HG03457 (cell line): ENCODE results near the gene HERC2.
A peak's percentile ranks its signal among the peaks of the same experiment; 100 is the strongest.
"Not testable (repeated sequence)": the region's sequence is repeated elsewhere in the genome, so short reads cannot be mapped to it uniquely, and the experiment has no call there.

ENCODE experiments used
- ATAC-seq: cut with Tn5 transposase; IDR thresholded peaks from one replicate; pipeline ENCODE4 v1.9.1; 2021; ENCODE audit warnings: moderate number of reproducible peaks; ENCODE audit not compliant: unreplicated experiment

Gene HERC2

GRCh38 chr15:28182216-28182615, 139.8 kb downstream of the HERC2 start:
- ATAC-seq: no peak

GRCh38 chr15:28181366-28181765, 140.6 kb downstream of the HERC2 start:
- ATAC-seq: no peak

GRCh38 chr15:28179270-28179669, 142.7 kb downstream of the HERC2 start:
- ATAC-seq: no peak

GRCh38 chr15:28178727-28179126, 143.3 kb downstream of the HERC2 start:
- no peak for ATAC-seq

- ATAC-seq: no peak
These were observed 143.7 kb downstream of the HERC2 start for GRCh38 chr15:28178290-28178689.

GRCh38 chr15:28169366-28169765, 152.6 kb downstream of the HERC2 start:
- no peak for ATAC-seq

GRCh38 chr15:28168405-28169121, 153.4 kb downstream of the HERC2 start:
- ATAC-seq: not testable (repeated sequence)

GRCh38 chr15:28167042-28167441, 154.9 kb downstream of the HERC2 start:
- ATAC-seq: no peak

- ATAC-seq: no peak
These were observed 156.2 kb downstream of the HERC2 start for GRCh38 chr15:28165791-28166190.

GRCh38 chr15:28164876-28165275, 157.1 kb downstream of the HERC2 start:
- no peak for ATAC-seq

GRCh38 chr15:28154283-28154682, 167.7 kb downstream of the HERC2 start:
- ATAC-seq: no peak

- ATAC-seq: no peak
These were observed 168.4 kb downstream of the HERC2 start for GRCh38 chr15:28153492-28154119.

GRCh38 chr15:28152538-28152923, 169.4 kb downstream of the HERC2 start:
- ATAC-seq: not testable (repeated sequence)

- ATAC-seq: not testable (repeated sequence)
These were observed 170.0 kb downstream of the HERC2 start for GRCh38 chr15:28151864-28152537.

- no peak for ATAC-seq
These were observed 174.2 kb downstream of the HERC2 start for GRCh38 chr15:28147801-28148200.

- ATAC-seq: not testable (repeated sequence)
These were observed 176.6 kb downstream of the HERC2 start for GRCh38 chr15:28145419-28145818.

GRCh38 chr15:28140062-28140461, 181.9 kb downstream of the HERC2 start:
- ATAC-seq: no peak

GRCh38 chr15:28137408-28138039, 184.5 kb downstream of the HERC2 start:
- ATAC-seq: not testable (repeated sequence)

GRCh38 chr15:28136236-28136904, 185.6 kb downstream of the HERC2 start:
- ATAC-seq: peak; percentile 94

- ATAC-seq: no peak
These were observed 188.7 kb downstream of the HERC2 start for GRCh38 chr15:28133281-28133680.
